Stimulated activated CD4-positive, alpha-beta T cell treated with anti-CD3 and anti-CD28 coated beads, Interleukin-4, amount 100 ng/mL, for 4 hours (primary cell): ENCODE data around the gene IGFBP6.

Experiments
- DNase-seq, 2 experiments: peaks; one replicate each; pipeline ENCODE4 v3.0.0-alpha.2; 2020

The IGFBP6 gene

GRCh38 chr12:53059434-53060063, 37.9 kb upstream of the IGFBP6 start:
- no peak for DNase-seq

GRCh38 chr12:53060064-53060720, 37.3 kb upstream of the IGFBP6 start:
- DNase-seq, result no peak

- DNase-seq, result no peak
These were observed 36.7 kb upstream of the IGFBP6 start for GRCh38 chr12:53060721-53061276.

- no peak for DNase-seq
These were observed 36.0 kb upstream of the IGFBP6 start for GRCh38 chr12:53061404-53062010.

GRCh38 chr12:53062011-53062961, 35.2 kb upstream of the IGFBP6 start:
- DNase-seq, result no peak

GRCh38 chr12:53062977-53063707, 34.3 kb upstream of the IGFBP6 start:
- DNase-seq, result no peak

- no peak for DNase-seq
These were observed 33.5 kb upstream of the IGFBP6 start for GRCh38 chr12:53063708-53064612.

- DNase-seq, result no peak
These were observed 32.6 kb upstream of the IGFBP6 start for GRCh38 chr12:53064613-53065436.

- no peak for DNase-seq
These were observed 32.0 kb upstream of the IGFBP6 start for GRCh38 chr12:53065470-53065869.

- peak; percentile 39 to 65 for DNase-seq
These were observed 31.2 kb upstream of the IGFBP6 start for GRCh38 chr12:53065975-53066931.

GRCh38 chr12:53067074-53067992, 30.1 kb upstream of the IGFBP6 start:
- DNase-seq, result no peak

- no peak for DNase-seq
These were observed 29.3 kb upstream of the IGFBP6 start for GRCh38 chr12:53067993-53068770.

GRCh38 chr12:53068811-53069585, 28.5 kb upstream of the IGFBP6 start:
- DNase-seq, result no peak

GRCh38 chr12:53069621-53070410, 27.7 kb upstream of the IGFBP6 start:
- no peak for DNase-seq

- DNase-seq, result no peak
These were observed 26.5 kb upstream of the IGFBP6 start for GRCh38 chr12:53070877-53071492.
